Measurements from ENCODE around the gene ZSWIM6. TPM values are rescaled to one million over a fixed set of nuclear protein-coding genes. Genes with fewer than 3 reads are reported as not detected.
A peak's percentile ranks its signal among the peaks of the same experiment; 100 is the strongest.

ZSWIM6 gene
- total RNA-seq, 1 experiment from 2014 or later, result 10.8 TPM

DNA sequence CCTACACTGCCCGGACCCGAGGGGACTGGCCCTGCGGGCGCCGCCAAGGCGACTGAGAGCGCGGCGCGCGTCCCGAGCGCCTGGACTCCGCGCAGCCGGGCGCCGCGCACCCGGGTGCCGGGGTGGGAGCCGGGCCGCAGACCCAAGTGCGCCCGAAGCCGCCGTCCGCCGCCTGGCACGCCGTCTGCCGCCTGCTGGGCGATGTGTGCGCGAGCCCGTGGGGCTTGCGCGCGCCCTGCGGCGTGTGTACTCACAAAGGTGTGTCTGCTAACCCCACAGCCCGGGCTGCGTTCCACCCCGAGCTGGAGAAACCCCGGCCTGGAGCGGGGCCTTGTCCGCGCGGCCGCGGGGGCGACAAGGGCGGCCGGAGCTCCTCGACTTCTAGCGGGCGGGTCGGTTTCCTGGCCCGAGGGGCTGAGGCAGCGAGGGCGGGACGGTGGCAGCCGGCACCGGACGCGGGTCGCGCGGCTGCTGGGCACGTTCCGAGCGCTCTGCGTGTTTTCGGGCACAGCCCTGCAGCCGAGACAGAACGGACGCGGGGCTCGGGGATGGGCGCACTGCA, 1.1 kb upstream of the ZSWIM6 start:
- BruUV-seq (replicated peaks), result no TSS peak
- in situ Hi-C loops (cut with HindIII; ENCODE audit: low pct_unique_long_range_greater_than_20kb, low sequenced_read_pairs) (no loop called here), intact Hi-C loops (cut with micrococcal nuclease; ENCODE audit: unreplicated experiment) (loop anchor here (2.0 to 10.0 kb wide), 2 partner anchors 164 to 484 kb away; no protein-coding TSS in a partner anchor)
- Histone ChIP-seq H3K4me3 (ENCODE audit: low read depth in 2 of 2, low read length in 2 of 2) (peak overlapping the region; percentile 76 to 83), H3K36me3 (ENCODE audit: control insufficient read depth, insufficient read depth, low read length) (no peaks in the 10 kb centered on the region; the same call in 1 of the 2 replicates), H3K9me3 (ENCODE audit: control insufficient read depth, insufficient read depth, low read depth, low read length) (no peaks in the 10 kb centered on the region), H3K4me1 (ENCODE audit: control insufficient read depth, insufficient read depth, low read length) (peaks cover 14% of the 10 kb centered on the region), H3K27me3 (ENCODE audit: control insufficient read depth, insufficient read depth, low read length) (no peaks in the 10 kb centered on the region), H3K27ac (ENCODE audit: low read length) (no peak overlapping the region; the same call in 1 of the 2 replicates)
- peak; percentile 62 for ATAC-seq
- DNase-seq (ENCODE audit: low read depth, low spot score), result no peak
- TF ChIP-seq, protein P1, sequence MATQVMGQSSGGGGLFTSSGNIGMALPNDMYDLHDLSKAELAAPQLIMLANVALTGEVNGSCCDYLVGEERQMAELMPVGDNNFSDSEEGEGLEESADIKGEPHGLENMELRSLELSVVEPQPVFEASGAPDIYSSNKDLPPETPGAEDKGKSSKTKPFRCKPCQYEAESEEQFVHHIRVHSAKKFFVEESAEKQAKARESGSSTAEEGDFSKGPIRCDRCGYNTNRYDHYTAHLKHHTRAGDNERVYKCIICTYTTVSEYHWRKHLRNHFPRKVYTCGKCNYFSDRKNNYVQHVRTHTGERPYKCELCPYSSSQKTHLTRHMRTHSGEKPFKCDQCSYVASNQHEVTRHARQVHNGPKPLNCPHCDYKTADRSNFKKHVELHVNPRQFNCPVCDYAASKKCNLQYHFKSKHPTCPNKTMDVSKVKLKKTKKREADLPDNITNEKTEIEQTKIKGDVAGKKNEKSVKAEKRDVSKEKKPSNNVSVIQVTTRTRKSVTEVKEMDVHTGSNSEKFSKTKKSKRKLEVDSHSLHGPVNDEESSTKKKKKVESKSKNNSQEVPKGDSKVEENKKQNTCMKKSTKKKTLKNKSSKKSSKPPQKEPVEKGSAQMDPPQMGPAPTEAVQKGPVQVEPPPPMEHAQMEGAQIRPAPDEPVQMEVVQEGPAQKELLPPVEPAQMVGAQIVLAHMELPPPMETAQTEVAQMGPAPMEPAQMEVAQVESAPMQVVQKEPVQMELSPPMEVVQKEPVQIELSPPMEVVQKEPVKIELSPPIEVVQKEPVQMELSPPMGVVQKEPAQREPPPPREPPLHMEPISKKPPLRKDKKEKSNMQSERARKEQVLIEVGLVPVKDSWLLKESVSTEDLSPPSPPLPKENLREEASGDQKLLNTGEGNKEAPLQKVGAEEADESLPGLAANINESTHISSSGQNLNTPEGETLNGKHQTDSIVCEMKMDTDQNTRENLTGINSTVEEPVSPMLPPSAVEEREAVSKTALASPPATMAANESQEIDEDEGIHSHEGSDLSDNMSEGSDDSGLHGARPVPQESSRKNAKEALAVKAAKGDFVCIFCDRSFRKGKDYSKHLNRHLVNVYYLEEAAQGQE (IDR thresholded peaks at IDR 0.05; ENCODE audit: insufficient read depth in 1 of 2, low read depth in 2 of 2, low read length in 1 of 2), result no peak
- TF ChIP-seq SIN3A (IDR thresholded peaks at IDR 0.05; ENCODE audit: borderline replicate concordance, insufficient read depth, low read depth, low read length) (peak; percentile 45; the same call in 1 of the 2 replicates), TCF7L2 (IDR thresholded peaks at IDR 0.05; ENCODE audit: low read depth, low read length) (no peak; the same call in 1 of the 2 replicates), POLR2AphosphoS5 (IDR thresholded peaks at IDR 0.05; ENCODE audit: low read depth, low read length) (0 out of 2 replicates have a peak, but pooled peaks have one; percentile 23)
- TF ChIP-seq, protein P2, sequence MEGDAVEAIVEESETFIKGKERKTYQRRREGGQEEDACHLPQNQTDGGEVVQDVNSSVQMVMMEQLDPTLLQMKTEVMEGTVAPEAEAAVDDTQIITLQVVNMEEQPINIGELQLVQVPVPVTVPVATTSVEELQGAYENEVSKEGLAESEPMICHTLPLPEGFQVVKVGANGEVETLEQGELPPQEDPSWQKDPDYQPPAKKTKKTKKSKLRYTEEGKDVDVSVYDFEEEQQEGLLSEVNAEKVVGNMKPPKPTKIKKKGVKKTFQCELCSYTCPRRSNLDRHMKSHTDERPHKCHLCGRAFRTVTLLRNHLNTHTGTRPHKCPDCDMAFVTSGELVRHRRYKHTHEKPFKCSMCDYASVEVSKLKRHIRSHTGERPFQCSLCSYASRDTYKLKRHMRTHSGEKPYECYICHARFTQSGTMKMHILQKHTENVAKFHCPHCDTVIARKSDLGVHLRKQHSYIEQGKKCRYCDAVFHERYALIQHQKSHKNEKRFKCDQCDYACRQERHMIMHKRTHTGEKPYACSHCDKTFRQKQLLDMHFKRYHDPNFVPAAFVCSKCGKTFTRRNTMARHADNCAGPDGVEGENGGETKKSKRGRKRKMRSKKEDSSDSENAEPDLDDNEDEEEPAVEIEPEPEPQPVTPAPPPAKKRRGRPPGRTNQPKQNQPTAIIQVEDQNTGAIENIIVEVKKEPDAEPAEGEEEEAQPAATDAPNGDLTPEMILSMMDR (IDR thresholded peaks at IDR 0.05), result peak; percentile 57
- ChIA-PET CTCF (interaction anchor here (0.7 kb wide), 1 partner anchor 276 kb away, joined by 3 read pairs; no protein-coding TSS in a partner anchor), POLR2A (interaction anchor here (0.7 to 1.9 kb wide), 3 partner anchors 19 to 167 kb away, joined by 3 to 13 read pairs (median 5); no protein-coding TSS in a partner anchor)

DNA sequence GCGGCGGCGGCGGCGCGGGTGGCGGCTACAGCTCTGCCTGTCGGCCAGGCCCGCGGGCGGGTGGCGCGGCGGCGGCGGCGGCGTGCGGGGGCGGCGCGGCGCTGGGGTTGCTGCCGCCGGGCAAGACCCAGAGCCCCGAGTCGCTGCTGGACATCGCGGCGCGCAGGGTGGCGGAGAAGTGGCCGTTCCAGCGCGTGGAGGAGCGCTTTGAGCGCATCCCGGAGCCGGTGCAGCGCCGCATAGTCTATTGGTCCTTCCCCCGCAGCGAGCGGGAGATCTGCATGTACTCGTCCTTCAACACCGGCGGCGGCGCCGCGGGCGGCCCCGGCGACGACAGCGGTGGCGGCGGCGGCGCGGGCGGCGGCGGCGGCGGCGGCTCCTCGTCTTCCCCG, 296 bp downstream of the ZSWIM6 start:
- Histone ChIP-seq H3K9me3 (ENCODE audit: control insufficient read depth, insufficient read depth, low read depth, low read length) (no peaks in the 10 kb centered on the region), H3K36me3 (ENCODE audit: control insufficient read depth, insufficient read depth, low read length) (no peaks in the 10 kb centered on the region; the same call in 1 of the 2 replicates), H3K4me3 (ENCODE audit: low read depth in 2 of 2, low read length in 2 of 2) (peak overlapping the region; percentile 46 to 58), H3K4me1 (ENCODE audit: control insufficient read depth, insufficient read depth, low read length) (peaks cover 14% of the 10 kb centered on the region), H3K27me3 (ENCODE audit: control insufficient read depth, insufficient read depth, low read length) (no peaks in the 10 kb centered on the region), H3K27ac (ENCODE audit: low read length) (no peak overlapping the region)
- no TSS peak for BruUV-seq (replicated peaks)
- no peak for TF ChIP-seq TCF7L2 (IDR thresholded peaks at IDR 0.05; ENCODE audit: low read depth, low read length)
- no peak for TF ChIP-seq SIN3A (IDR thresholded peaks at IDR 0.05; ENCODE audit: borderline replicate concordance, insufficient read depth, low read depth, low read length)
- ATAC-seq, result peak; percentile 10
- CTCF ChIA-PET, result no interaction called here
- intact Hi-C loops (cut with micrococcal nuclease; ENCODE audit: unreplicated experiment), result loop anchor here (10.0 kb wide), 1 partner anchor 482 kb away; no protein-coding TSS in a partner anchor
- in situ Hi-C loops (cut with HindIII; ENCODE audit: low pct_unique_long_range_greater_than_20kb, low sequenced_read_pairs), result no loop called here
- POLR2A ChIA-PET, result interaction anchor here (0.6 to 1.2 kb wide), 2 partner anchors 30 to 373 kb away, joined by 3 to 4 read pairs; no protein-coding TSS in a partner anchor
- DNase-seq (ENCODE audit: low read depth, low spot score), result no peak
